H1 (cell line): Measurements from ENCODE around the gene FAM50A. TPM values are rescaled to one million over a fixed set of nuclear protein-coding genes. Genes with fewer than 3 reads are reported as not detected.

Experiments
- CTCF ChIA-PET: fragments of 300-600 bp; sonication (Branson Sonifier 250); formaldehyde crosslinking; loops from one replicate; lab custom pipeline; 2021; ENCODE audit not compliant: partially characterized antibody; lab: Charles Lee
- POLR2A ChIA-PET: fragments of 300-600 bp; sonication (Branson Sonifier 250); formaldehyde crosslinking; loops from one replicate; lab custom pipeline; 2021; ENCODE audit warnings: inconsistent platforms; ENCODE audit not compliant: partially characterized antibody; lab: Charles Lee
- DNase-seq, 2 experiments: peaks; one replicate each; pipeline versions ENCODE4 v3.0.0 to v3.0.0-alpha.2; 2010 to 2022; ENCODE audit warnings: low spot score in 2 of 2, low read depth in 1 of 2, mixed read lengths in 1 of 2
- FAIRE-seq: peaks from 2 replicates; lab custom pipeline; 2011; peaks lifted over from hg19 to GRCh38; lab: Jason Lieb, UNC
- H2AFZ ChIP-seq: 2 replicates; pipeline ENCODE4 v1.8.1; 2012; ENCODE audit warnings: low read length, inconsistent platforms
- H2AK5ac ChIP-seq: 2 replicates; pipeline ENCODE4 v1.6.1; 2013; ENCODE audit warnings: low read depth, low read length
- H2BK120ac ChIP-seq: replicated peaks from 2 replicates; pipeline ENCODE3; 2013; ENCODE audit warnings: low read depth, low read length, inconsistent platforms
- H2BK12ac ChIP-seq: 2 replicates; pipeline ENCODE4 v1.6.1; 2013; ENCODE audit warnings: low read depth, low read length
- H2BK15ac ChIP-seq: 2 replicates; pipeline ENCODE4 v1.6.1; 2013; ENCODE audit warnings: low read length
- H2BK20ac ChIP-seq: 2 replicates; pipeline ENCODE4 v1.6.1; 2013; ENCODE audit warnings: low read length
- H2BK5ac ChIP-seq: 2 replicates; pipeline ENCODE4 v1.6.1; 2013; ENCODE audit warnings: low read depth, low read length
- H3K14ac ChIP-seq: 2 replicates; pipeline ENCODE4 v1.6.1; 2013; ENCODE audit warnings: inconsistent platforms; ENCODE audit not compliant: insufficient read length
- H3K18ac ChIP-seq: 2 replicates; pipeline ENCODE4 v1.6.1; 2013; ENCODE audit warnings: low read length; ENCODE audit errors: extremely low read depth
- H3K23ac ChIP-seq: 2 replicates; pipeline ENCODE4 v1.6.1; 2013; ENCODE audit warnings: inconsistent platforms; ENCODE audit not compliant: insufficient read length
- H3K23me2 ChIP-seq: 2 replicates; pipeline ENCODE4 v1.6.1; 2013; ENCODE audit warnings: low read depth, low read length
- H3K27ac ChIP-seq: 2 replicates; pipeline ENCODE4 v1.6.1; 2011; ENCODE audit warnings: low read depth, low read length, inconsistent platforms
- H3K27me3 ChIP-seq, 4 experiments: replicated peaks in 1 of 4; 1 replicate in 1 of 4; 2 replicates in 3 of 4; pipeline versions ENCODE4 v1.6.1 to v1.8.1; 2011 to 2013; ENCODE audit warnings: low read length in 3 of 4, mild to moderate bottlenecking in 3 of 4, inconsistent platforms in 2 of 4, mixed read lengths in 2 of 4, moderate library complexity in 1 of 4; ENCODE audit not compliant: control insufficient read depth in 3 of 4, insufficient read depth in 3 of 4; ENCODE audit errors: extremely low read depth in 1 of 4
- H3K36me3 ChIP-seq, 4 experiments: 2 replicates each; pipeline versions ENCODE4 v1.6.1 to v1.8.1; 2011 to 2013; ENCODE audit warnings: mild to moderate bottlenecking in 4 of 4, low read length in 3 of 4, moderate library complexity in 2 of 4, control low read depth in 1 of 4, inconsistent platforms in 1 of 4; ENCODE audit not compliant: insufficient read depth in 4 of 4, control insufficient read depth in 2 of 4
- H3K4ac ChIP-seq: replicated peaks from 2 replicates; pipeline ENCODE3; 2013; ENCODE audit warnings: low read length, low read depth, mixed read lengths, inconsistent platforms; ENCODE audit not compliant: insufficient read length
- H3K4me1 ChIP-seq, 4 experiments: replicated peaks in 1 of 4; 1 replicate in 1 of 4; 2 replicates in 3 of 4; pipeline versions ENCODE4 v1.6.1 to v1.8.1; 2011 to 2013; ENCODE audit warnings: low read length in 3 of 4, inconsistent platforms in 2 of 4, mixed read lengths in 1 of 4; ENCODE audit not compliant: insufficient read depth in 4 of 4, control insufficient read depth in 3 of 4
- H3K4me2 ChIP-seq, 2 experiments: 2 replicates each; pipeline versions ENCODE4 v1.6.1 to v1.8.1; 2011 to 2013; ENCODE audit warnings: low read depth in 2 of 2, low read length in 2 of 2, control low read depth in 1 of 2, inconsistent platforms in 1 of 2, mild to moderate bottlenecking in 1 of 2; ENCODE audit not compliant: insufficient read depth in 1 of 2
- H3K4me3 ChIP-seq, 4 experiments: fragments of 200-600, 300-600 bp in 1 of 4; sonication (generic), shearing (Covaris generic), sonication (Bioruptor Twin) in 1 of 4; 2 replicates each; pipeline versions ENCODE4 v1.5.1 to v1.8.1; 2011 to 2016; ENCODE audit warnings: low read length in 4 of 4, low read depth in 3 of 4, control low read depth in 2 of 4, inconsistent platforms in 2 of 4, mild to moderate bottlenecking in 2 of 4, mixed read lengths in 1 of 4, moderate library complexity in 1 of 4; ENCODE audit not compliant: insufficient read depth in 2 of 4; ENCODE audit errors: extremely low read depth in 1 of 4
- H3K56ac ChIP-seq: replicated peaks from 2 replicates; pipeline ENCODE3; 2013; ENCODE audit warnings: low read depth, mild to moderate bottlenecking, mixed read lengths, low read length, inconsistent platforms; ENCODE audit not compliant: insufficient read length
- H3K79me1 ChIP-seq: 2 replicates; pipeline ENCODE4 v1.6.1; 2013; ENCODE audit warnings: low read depth, low read length, control low read depth
- H3K79me2 ChIP-seq, 2 experiments: 2 replicates each; pipeline versions ENCODE4 v1.6.1 to v1.8.1; 2012 to 2013; ENCODE audit warnings: low read length in 2 of 2, mild to moderate bottlenecking in 2 of 2, inconsistent platforms in 1 of 2; ENCODE audit not compliant: insufficient read depth in 2 of 2, control insufficient read depth in 1 of 2
- H3K9ac ChIP-seq, 4 experiments: replicated peaks in 1 of 4; 1 replicate in 1 of 4; 2 replicates in 3 of 4; pipeline versions ENCODE4 v1.6.1 to v1.8.1; 2011 to 2013; ENCODE audit warnings: low read depth in 3 of 4, low read length in 3 of 4, control low read depth in 2 of 4, mild to moderate bottlenecking in 2 of 4, moderate library complexity in 2 of 4, inconsistent platforms in 1 of 4; ENCODE audit errors: extremely low read depth in 1 of 4
- H3K9me3 ChIP-seq, 2 experiments: 2 replicates each; pipeline versions ENCODE4 v1.6.1 to v1.8.1; 2012 to 2013; ENCODE audit warnings: mild to moderate bottlenecking in 2 of 2, moderate library complexity in 2 of 2, control low read depth in 1 of 2, inconsistent platforms in 1 of 2, low read depth in 1 of 2, low read length in 1 of 2, mixed read lengths in 1 of 2; ENCODE audit not compliant: insufficient read depth in 2 of 2
- H4K20me1 ChIP-seq, 2 experiments: replicated peaks in 1 of 2; 2 replicates each; pipeline versions ENCODE3 to v1.8.1; 2011 to 2013; ENCODE audit warnings: inconsistent platforms in 2 of 2, low read length in 2 of 2, mild to moderate bottlenecking in 1 of 2; ENCODE audit not compliant: insufficient read depth in 2 of 2, control insufficient read depth in 1 of 2
- H4K5ac ChIP-seq: 2 replicates; pipeline ENCODE4 v1.6.1; 2013; ENCODE audit warnings: low read length, low read depth, mixed read lengths, inconsistent platforms; ENCODE audit not compliant: insufficient read length
- H4K8ac ChIP-seq: 2 replicates; pipeline ENCODE4 v1.8.0; 2013; ENCODE audit warnings: mild to moderate bottlenecking, moderate library complexity, low read length, inconsistent platforms; ENCODE audit not compliant: insufficient read depth; ENCODE audit errors: extremely low read depth
- H4K91ac ChIP-seq: replicated peaks from 2 replicates; pipeline ENCODE3; 2013; ENCODE audit warnings: low read length, mixed read lengths, inconsistent platforms; ENCODE audit not compliant: insufficient read length
- ATF3 ChIP-seq: IDR thresholded peaks from 2 replicates; pipeline ENCODE4 v1.6.1; 2011; ENCODE audit warnings: low read depth, mild to moderate bottlenecking, low read length; ENCODE audit not compliant: insufficient read depth
- FOSL1 ChIP-seq: IDR thresholded peaks from 2 replicates; pipeline ENCODE4 v1.6.1; 2011; ENCODE audit warnings: mild to moderate bottlenecking, low read depth, low read length, moderate library complexity; ENCODE audit not compliant: insufficient read depth
- JUN ChIP-seq: IDR thresholded peaks from 2 replicates; pipeline ENCODE4 v1.6.1; 2011; ENCODE audit warnings: low read depth, mild to moderate bottlenecking, improper control_type of control experiment, low read length
- POLR2A ChIP-seq, 2 experiments: IDR thresholded peaks; 1 replicate in 1 of 2; 2 replicates in 1 of 2; pipeline ENCODE4 v1.6.1; 2011; ENCODE audit warnings: low read depth in 2 of 2, low read length in 2 of 2, mild to moderate bottlenecking in 2 of 2; ENCODE audit errors: control extremely low read depth in 1 of 2
- RAD21 ChIP-seq, 2 experiments: IDR thresholded peaks in 1 of 2; conservative IDR thresholded peaks in 1 of 2; 2 replicates each; pipeline ENCODE4 v1.6.1; 2011; ENCODE audit warnings: low read depth in 2 of 2, low read length in 2 of 2, improper control_type of control experiment in 1 of 2, inconsistent platforms in 1 of 2, mild to moderate bottlenecking in 1 of 2, moderate library complexity in 1 of 2
- RXRA ChIP-seq: IDR thresholded peaks from 2 replicates; pipeline ENCODE4 v1.6.1; 2011; ENCODE audit warnings: low read depth, mild to moderate bottlenecking, low read length, moderate library complexity; ENCODE audit not compliant: insufficient read depth
- SRF ChIP-seq: IDR thresholded peaks from 2 replicates; pipeline ENCODE4 v1.6.1; 2011; ENCODE audit warnings: mild to moderate bottlenecking, low read depth, low read length, moderate library complexity
- YY1 ChIP-seq: IDR thresholded peaks from 2 replicates; pipeline ENCODE4 v1.6.1; 2011; ENCODE audit warnings: low read depth, mild to moderate bottlenecking, low read length
- ZNF274 ChIP-seq: IDR thresholded peaks from 2 replicates; pipeline ENCODE4 v1.7.0; 2012; ENCODE audit warnings: low read length, borderline replicate concordance; ENCODE audit errors: extremely low read depth
- WGBS, 2 experiments: shearing (Covaris generic) in 1 of 2; methylation state at CpG; one replicate each; pipeline versions ENCODE4 v1.1.6 to v1.1.7; 2013 to 2015; ENCODE audit warnings: low lambda C conversion rate in 2 of 2, mixed read lengths in 2 of 2, inconsistent platforms in 1 of 2, low coverage in 1 of 2, missing lambda C conversion rate in 1 of 2; ENCODE audit not compliant: insufficient replicate concordance in 2 of 2, insufficient coverage in 1 of 2, insufficient read length in 1 of 2; ENCODE audit errors: extremely low coverage in 1 of 2, missing lambda C conversion rate in 1 of 2; 5-methylcytosine and 5-hydroxymethylcytosine counted together
- polyA plus RNA-seq, 7 experiments: library from polyadenylated mRNA; depleted of rRNA in 3 of 7; stranded (reverse) in 5 of 7; unstranded in 2 of 7; fragments of >200 nt in 5 of 7; fragments of 200-250 nt in 2 of 7; gene quantifications; 1 replicate in 5 of 7; 2 replicates in 1 of 7; 4 replicates in 1 of 7; pipeline versions ENCODE4 v1.2.1 to v1.2.3, GENCODE V29; 2011 to 2013; ENCODE audit warnings: missing spikeins in 2 of 7, mixed read lengths in 2 of 7
- total RNA-seq: library from RNA; stranded (reverse); fragmentation: NEBNext Ultra II Directional; extraction: Animal tissue kit (Norgen Biotek cat#: 25700); gene quantifications from 2 replicates; pipeline ENCODE4 v1.2.1, GENCODE V29; 2021
- TF ChIP-seq, protein P1 (sequence below): IDR thresholded peaks from 2 replicates; pipeline ENCODE4 v1.6.1; 2012; ENCODE audit warnings: inconsistent platforms

FAM50A gene
- total and polyA plus RNA-seq, 2 of the 8 experiments (the other 6 are each of a cell fraction or from before 2014, with no cell fraction given), result 30.7 to 48.7 TPM

DNA sequence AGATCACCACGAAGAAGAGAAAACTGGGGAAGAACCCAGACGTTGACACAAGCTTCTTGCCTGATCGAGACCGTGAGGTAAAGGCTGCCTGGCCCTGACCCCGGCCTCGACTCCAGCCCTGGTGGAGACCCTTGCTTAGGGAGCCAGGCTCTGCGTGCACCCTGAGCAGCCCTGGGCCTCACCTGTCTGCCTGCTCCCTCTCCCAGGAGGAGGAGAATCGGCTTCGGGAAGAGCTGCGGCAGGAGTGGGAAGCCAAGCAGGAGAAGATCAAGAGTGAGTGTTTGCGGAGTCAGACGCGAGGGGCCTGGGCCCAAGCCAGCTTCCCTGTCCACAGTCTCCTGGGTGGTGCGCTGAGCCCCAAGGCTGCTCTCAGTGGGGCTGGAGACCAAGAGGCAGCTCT is 4.5 kb downstream of the FAM50A start:
- no peak overlapping the region for H3K4ac ChIP-seq
- no peak overlapping the region for H3K23ac ChIP-seq
- no peak overlapping the region for H2BK15ac ChIP-seq
- no peak overlapping the region for H4K5ac ChIP-seq
- no peaks in the 10 kb centered on the region; the same call in 1 of the 2 replicates for H3K79me1 ChIP-seq
- no peak overlapping the region for H2BK20ac ChIP-seq
- DNase-seq (no peak), FAIRE-seq (no peak)
- H2BK5ac ChIP-seq, result no peak overlapping the region
- H2BK120ac ChIP-seq, result no peak overlapping the region
- CTCF ChIA-PET, result interaction anchor here (0.9 to 1.4 kb wide), 3 partner anchors 16 to 79 kb away, joined by 3 read pairs; no protein-coding TSS in a partner anchor
- H4K20me1 ChIP-seq, result peaks cover 0 to 2% of the 10 kb centered on the region in 2 experiments
- H3K23me2 ChIP-seq, result peaks cover 3% of the 10 kb centered on the region; the same call in 1 of the 2 replicates
- H2BK12ac ChIP-seq, result no peak overlapping the region
- POLR2A ChIA-PET, result interaction anchor here (1.3 to 1.6 kb wide), 4 partner anchors 10 to 30 kb away, joined by 3 to 4 read pairs (median 4); no protein-coding TSS in a partner anchor
- peaks cover 0 to 4% (median 0%) of the 10 kb centered on the region in 4 experiments; a peak in 1 of 7 replicates for H3K4me1 ChIP-seq
- H3K4me3 ChIP-seq, result no peak overlapping the region
- no peak overlapping the region for H3K27ac ChIP-seq
- WGBS, 2 experiments, result 98% methylated on average over 12 of the region's 14 CpGs; no CpG with 5 or more reads in 1 of the 2 experiments
- H3K14ac ChIP-seq, result no peak overlapping the region
- TF ChIP-seq, protein P1, sequence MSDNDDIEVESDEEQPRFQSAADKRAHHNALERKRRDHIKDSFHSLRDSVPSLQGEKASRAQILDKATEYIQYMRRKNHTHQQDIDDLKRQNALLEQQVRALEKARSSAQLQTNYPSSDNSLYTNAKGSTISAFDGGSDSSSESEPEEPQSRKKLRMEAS, result no peak
- TF ChIP-seq RXRA (no peak), JUN (no peak), POLR2A (IDR thresholded peaks at IDR 0.05; ENCODE audit: control extremely low read depth in 1 of 2, low read depth in 2 of 2, low read length in 2 of 2) (no peak), RAD21 (IDR thresholded peaks at IDR 0.05 in 1 of 2, conservative IDR thresholded peaks at IDR 0.05 in 1 of 2; ENCODE audit: low read depth in 2 of 2, low read length in 2 of 2) (no peak), SRF (no peak), ATF3 (no peak), ZNF274 (no peak), FOSL1 (no peak), YY1 (no peak)
- no peaks in the 10 kb centered on the region; a peak in 1 of 4 replicates for H3K79me2 ChIP-seq
- H3K18ac ChIP-seq, result no peak overlapping the region
- no peak overlapping the region for H2AK5ac ChIP-seq
- H3K56ac ChIP-seq, result no peak overlapping the region
- H3K9ac ChIP-seq, result no peak overlapping the region
- H3K36me3 ChIP-seq, result peaks cover 0 to 17% (median 5%) of the 10 kb centered on the region in 4 experiments; a peak in 5 of 8 replicates
- no peaks in the 10 kb centered on the region for H3K27me3 ChIP-seq
- no peak overlapping the region for H4K91ac ChIP-seq
- H4K8ac ChIP-seq, result no peak overlapping the region
- H3K9me3 ChIP-seq, result no peaks in the 10 kb centered on the region
- H2AFZ ChIP-seq, result no peak overlapping the region
- no peak overlapping the region for H3K4me2 ChIP-seq
